Upper lobe of right lung (tissue), 1 donor: ENCODE results near the gene RSBN1. TPM values are rescaled to one million over a fixed set of nuclear protein-coding genes. Genes with fewer than 3 reads are reported as not detected.

Source experiments
- ATAC-seq: fragments of 200-7000 bp; cut with Tn5 transposase; one replicate; pipeline ENCODE4 v1.9.1; 2020; ENCODE audit warnings: mild to moderate bottlenecking, moderate library complexity
- DNase-seq: peaks from one replicate; pipeline ENCODE4 v3.0.0-alpha.2; 2020
- H3K27ac ChIP-seq: fragments of 200-600 bp; one replicate; pipeline ENCODE4 v1.8.0; 2022
- H3K27me3 ChIP-seq: fragments of 200-600 bp; one replicate; pipeline ENCODE4 v1.8.0; 2022; ENCODE audit warnings: mild to moderate bottlenecking
- H3K36me3 ChIP-seq: fragments of 200-600 bp; one replicate; pipeline ENCODE4 v1.8.0; 2022
- H3K4me1 ChIP-seq: fragments of 200-600 bp; one replicate; pipeline ENCODE4 v1.8.0; 2022
- H3K4me3 ChIP-seq: fragments of 200-600 bp; one replicate; pipeline ENCODE4 v1.8.0; 2022; ENCODE audit warnings: mild to moderate bottlenecking
- H3K9me3 ChIP-seq: fragments of 200-600 bp; one replicate; pipeline ENCODE4 v1.8.0; 2022
- CTCF ChIP-seq: fragments of 200-600 bp; IDR thresholded peaks from one replicate; pipeline ENCODE4 v1.8.0; 2022; ENCODE audit warnings: antibody characterized with exemption
- intact Hi-C: fragments of 100-400 bp; cut with DNase I; formaldehyde crosslinking; loops from one replicate; pipeline ENCODE4 v1.11.0; 2022
- total RNA-seq: library from RNA; stranded (reverse); fragmentation: NEBNext Ultra II Directional; extraction: Animal tissue kit (Norgen Biotek cat#: 25700); gene quantifications from one replicate; pipeline ENCODE4 v1.2.1, GENCODE V29; 2021
- donor health status: DM: no; HTN: yes; CAD: no; lungs with severe emphysema.

Gene RSBN1
- total RNA-seq, 1 donor from 2014 or later = 23.2 TPM

GRCh38 chr1:113804421-113805255 is 7.6 kb downstream of the RSBN1 start:
- peaks cover 46% of the 10 kb centered on the region for H3K4me1 ChIP-seq
- no peaks in the 10 kb centered on the region for H3K9me3 ChIP-seq
- no peaks in the 10 kb centered on the region for H3K27me3 ChIP-seq
- DNase-seq = no peak
- intact Hi-C loops = no loop called here
- TF ChIP-seq CTCF = no peak
- H3K4me3 ChIP-seq = no peak overlapping the region
- no peak overlapping the region for H3K27ac ChIP-seq
- H3K36me3 ChIP-seq = no peaks in the 10 kb centered on the region
- peak; percentile 65 for ATAC-seq

- Histone ChIP-seq H3K4me3 (no peak overlapping the region), H3K27me3 (no peaks in the 10 kb centered on the region), H3K27ac (no peak overlapping the region), H3K4me1 (peaks cover 35% of the 10 kb centered on the region), H3K9me3 (no peaks in the 10 kb centered on the region), H3K36me3 (peaks cover 3% of the 10 kb centered on the region)
- no peak for TF ChIP-seq CTCF
- ATAC-seq = no peak
- no peak for DNase-seq
- intact Hi-C loops = no loop called here
These were observed 9.8 kb downstream of the RSBN1 start for GRCh38 chr1:113802367-113803007.

- Histone ChIP-seq H3K27me3 (no peaks in the 10 kb centered on the region), H3K27ac (no peak overlapping the region), H3K4me3 (no peak overlapping the region), H3K4me1 (peaks cover 34% of the 10 kb centered on the region), H3K9me3 (no peaks in the 10 kb centered on the region), H3K36me3 (peaks cover 23% of the 10 kb centered on the region)
- no peak for TF ChIP-seq CTCF
- DNase-seq (no peak), ATAC-seq (no peak)
- intact Hi-C loops = no loop called here
These were observed 11.8 kb downstream of the RSBN1 start for GRCh38 chr1:113800487-113800886.

- H3K36me3 ChIP-seq = peaks cover 24% of the 10 kb centered on the region
- H3K9me3 ChIP-seq = no peaks in the 10 kb centered on the region
- intact Hi-C loops = no loop called here
- no peak overlapping the region for H3K27ac ChIP-seq
- no peak overlapping the region for H3K4me3 ChIP-seq
- TF ChIP-seq CTCF = no peak
- ATAC-seq = no peak
- H3K4me1 ChIP-seq = peaks cover 22% of the 10 kb centered on the region
- DNase-seq = no peak
- no peaks in the 10 kb centered on the region for H3K27me3 ChIP-seq
These were observed 14.8 kb downstream of the RSBN1 start for GRCh38 chr1:113797472-113797871.

- peak overlapping the region; percentile 53 for H3K27ac ChIP-seq
These were observed 18.1 kb downstream of the RSBN1 start for GRCh38 chr1:113793878-113794834.

More at GRCh38 chr1:113793878-113794834, 18.1 kb downstream of the RSBN1 start:
- ATAC-seq (peak; percentile 96), DNase-seq (no peak)
- TF ChIP-seq CTCF = no peak
- Histone ChIP-seq H3K27me3 (no peaks in the 10 kb centered on the region), H3K4me3 (no peak overlapping the region), H3K9me3 (no peaks in the 10 kb centered on the region), H3K4me1 (peaks cover 13% of the 10 kb centered on the region), H3K36me3 (peaks cover 28% of the 10 kb centered on the region)
- intact Hi-C loops = no loop called here
